Activated T-helper 17 cell treated with anti-CD3 and anti-CD28 coated beads, Interleukin-2, amount 50 U/mL, for 72 hours (primary cell): Measurements from ENCODE around the gene KRT79. TPM values are rescaled to one million over a fixed set of nuclear protein-coding genes. Genes with fewer than 3 reads are reported as not detected.
"Not testable (repeated sequence)": the region's sequence is repeated elsewhere in the genome, so short reads cannot be mapped to it uniquely, and the experiment has no call there.

Experiments
- ATAC-seq: fragments of 150-1000 bp; cut with Tn5 transposase; replicated peaks from 2 replicates; pipeline ENCODE4 v1.10.0; 2021; ENCODE audit warnings: mild to moderate bottlenecking, moderate library complexity
- H3K27ac Mint-ChIP-seq: one replicate; pipeline ENCODE4 v1.8.0; 2022; ENCODE audit warnings: mixed read lengths
- H3K27me3 Mint-ChIP-seq: one replicate; pipeline ENCODE4 v1.8.0; 2022; ENCODE audit warnings: mixed read lengths
- H3K36me3 Mint-ChIP-seq: one replicate; pipeline ENCODE4 v1.8.0; 2022; ENCODE audit warnings: low read depth, mild to moderate bottlenecking, mixed read lengths
- H3K4me1 Mint-ChIP-seq: one replicate; pipeline ENCODE4 v1.8.0; 2022; ENCODE audit warnings: mixed read lengths
- H3K4me3 Mint-ChIP-seq: one replicate; pipeline ENCODE4 v1.8.0; 2022; ENCODE audit warnings: mild to moderate bottlenecking, mixed read lengths
- H3K9me3 Mint-ChIP-seq: one replicate; pipeline ENCODE4 v1.8.0; 2022; ENCODE audit warnings: mixed read lengths
- total RNA-seq, 2 donors: library from RNA; stranded (reverse); gene quantifications; one replicate each; pipeline ENCODE4 v1.2.3, GENCODE V29; 2022

The KRT79 gene
- total RNA-seq, 2 donors from 2014 or later: 0.82 TPM; not detected in 1

DNA sequence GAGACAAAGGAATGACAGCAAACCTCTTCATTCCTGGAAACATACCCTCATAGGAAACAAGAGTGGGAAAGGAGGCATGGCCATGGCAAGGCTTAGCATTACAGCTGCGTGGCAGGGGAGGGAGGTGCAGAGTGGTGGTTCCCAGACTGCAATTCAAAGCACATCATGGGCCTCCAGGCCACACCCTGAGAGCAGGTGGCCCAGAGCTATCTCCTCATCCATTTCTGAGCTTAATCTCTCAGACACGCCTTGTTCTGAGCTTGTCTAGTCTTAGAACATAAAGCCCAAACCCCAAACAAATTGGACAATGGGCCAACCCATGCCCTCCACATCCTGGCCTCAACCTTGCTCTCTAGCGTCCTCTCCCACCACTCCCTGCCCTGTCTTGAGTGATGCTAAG lies 32.3 kb downstream of the KRT79 start:
- no peak for ATAC-seq
- Mint-ChIP-seq H3K4me1 (no peaks in the 10 kb centered on the region), H3K27ac (no peak overlapping the region), H3K9me3 (no peaks in the 10 kb centered on the region), H3K4me3 (no peak overlapping the region), H3K27me3 (peaks cover 3% of the 10 kb centered on the region), H3K36me3 (no peaks in the 10 kb centered on the region)

DNA sequence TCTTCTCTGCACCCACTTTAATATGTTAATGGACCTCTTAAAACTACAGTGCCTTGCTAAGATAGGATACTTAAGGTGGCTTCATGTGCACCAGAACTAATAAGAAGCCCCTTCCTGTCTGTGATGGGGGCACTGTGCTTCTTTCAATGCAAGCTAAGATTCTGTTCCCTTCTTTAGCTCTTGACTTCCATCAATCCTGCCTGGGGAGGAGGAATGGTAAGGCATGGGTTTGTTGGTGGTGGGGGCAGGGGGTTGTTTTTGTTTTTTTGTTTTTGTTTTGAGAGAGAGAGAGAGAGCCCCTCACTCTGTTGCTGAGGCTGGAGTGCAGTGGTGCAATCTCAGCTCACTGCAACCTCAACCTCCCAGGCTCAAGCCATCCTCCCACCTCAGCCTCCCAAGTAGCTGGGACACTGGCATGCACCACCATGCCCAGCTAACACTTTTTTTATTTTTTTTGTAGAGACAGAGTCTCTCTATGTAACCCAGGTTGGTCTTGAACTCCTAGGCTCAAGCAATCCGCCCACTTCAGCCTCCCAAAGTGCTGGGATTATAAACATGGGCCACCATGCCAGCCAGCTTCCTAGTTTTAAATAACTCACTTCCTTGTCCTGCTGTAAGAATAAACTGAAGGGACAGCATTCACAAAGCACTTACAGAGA lies 33.7 kb downstream of the KRT79 start:
- Mint-ChIP-seq H3K27ac (no peak overlapping the region), H3K9me3 (no peaks in the 10 kb centered on the region), H3K36me3 (no peaks in the 10 kb centered on the region), H3K4me1 (no peaks in the 10 kb centered on the region), H3K4me3 (no peak overlapping the region), H3K27me3 (peaks cover 3% of the 10 kb centered on the region)
- no peak for ATAC-seq

DNA sequence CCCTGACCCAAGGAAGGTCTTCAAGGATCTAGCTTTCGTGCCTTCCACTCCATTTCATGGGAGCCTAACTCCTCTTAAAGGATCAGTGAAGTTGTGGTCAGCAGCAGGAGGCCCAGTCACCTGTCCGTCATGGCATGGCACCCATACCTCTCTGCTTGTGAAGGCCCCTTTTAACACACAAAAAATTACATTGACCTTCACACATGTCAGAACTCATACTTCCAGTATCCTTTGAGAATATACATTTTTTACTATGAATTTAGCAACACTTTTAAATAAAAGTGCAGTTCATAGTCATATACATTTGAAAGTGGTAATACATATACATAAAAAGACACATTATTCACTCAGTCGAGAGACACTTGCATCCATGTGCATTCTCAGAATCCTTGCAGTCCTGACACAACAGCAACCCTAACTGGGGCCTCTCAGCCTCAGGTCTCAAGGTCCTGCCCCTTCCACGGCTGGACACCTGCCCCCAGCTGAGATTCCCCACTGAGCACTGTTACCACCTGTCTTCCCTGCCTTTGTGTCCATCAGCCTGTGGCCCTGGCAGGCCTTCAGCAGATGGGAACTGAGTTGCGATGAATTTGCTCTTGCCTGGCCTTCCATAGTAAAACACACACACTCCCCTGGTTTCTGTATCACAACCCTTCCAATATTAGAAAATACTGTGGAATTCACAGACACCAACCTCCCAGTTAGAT lies 34.5 kb downstream of the KRT79 start:
- Mint-ChIP-seq H3K4me3 (no peak overlapping the region), H3K27ac (no peak overlapping the region), H3K9me3 (no peaks in the 10 kb centered on the region), H3K4me1 (no peaks in the 10 kb centered on the region), H3K36me3 (no peaks in the 10 kb centered on the region), H3K27me3 (peaks cover 3% of the 10 kb centered on the region)
- no peak for ATAC-seq

DNA sequence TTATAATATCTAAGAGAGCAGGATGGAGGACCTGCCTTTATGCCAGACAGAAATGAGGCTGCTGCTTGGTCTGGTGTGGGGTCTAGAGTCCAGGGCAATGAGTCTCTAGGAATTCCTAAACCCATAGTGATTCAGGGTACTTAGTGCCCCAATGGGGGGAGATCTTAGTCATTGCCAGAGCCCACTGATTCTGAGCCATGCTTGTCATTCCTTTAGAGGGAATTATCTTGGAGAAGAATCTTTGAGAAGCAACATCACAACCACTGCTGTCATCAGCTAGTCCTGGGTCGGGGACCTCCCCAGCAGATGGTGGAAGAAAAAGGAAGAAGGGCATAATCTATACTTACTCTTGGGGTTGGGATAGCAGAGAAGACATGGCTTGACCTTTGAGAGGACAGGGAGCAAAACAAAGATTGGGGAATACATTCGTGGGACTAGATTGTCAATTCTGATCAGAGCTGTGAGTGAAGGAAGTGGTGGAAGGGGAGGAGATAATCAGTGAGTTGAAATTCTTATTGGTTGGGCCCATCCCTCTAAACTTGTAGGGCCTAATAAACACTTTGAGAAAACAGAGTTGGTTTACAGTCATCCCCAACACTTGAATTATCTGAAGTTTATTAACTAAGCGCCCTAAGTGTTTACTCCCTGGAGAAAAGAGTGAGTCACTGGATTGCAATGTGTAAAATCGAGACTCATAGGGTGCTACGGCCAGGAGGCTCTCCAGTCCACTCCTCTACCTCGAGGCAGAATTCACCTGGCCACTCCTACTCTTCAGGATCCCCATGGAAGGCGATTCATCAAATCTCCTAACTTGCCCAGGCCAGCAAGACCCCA lies 35.2 kb downstream of the KRT79 start:
- Mint-ChIP-seq H3K27ac (no peak overlapping the region), H3K9me3 (no peaks in the 10 kb centered on the region), H3K27me3 (peaks cover 3% of the 10 kb centered on the region), H3K4me3 (no peak overlapping the region), H3K36me3 (no peaks in the 10 kb centered on the region), H3K4me1 (no peaks in the 10 kb centered on the region)
- ATAC-seq: no peak

DNA sequence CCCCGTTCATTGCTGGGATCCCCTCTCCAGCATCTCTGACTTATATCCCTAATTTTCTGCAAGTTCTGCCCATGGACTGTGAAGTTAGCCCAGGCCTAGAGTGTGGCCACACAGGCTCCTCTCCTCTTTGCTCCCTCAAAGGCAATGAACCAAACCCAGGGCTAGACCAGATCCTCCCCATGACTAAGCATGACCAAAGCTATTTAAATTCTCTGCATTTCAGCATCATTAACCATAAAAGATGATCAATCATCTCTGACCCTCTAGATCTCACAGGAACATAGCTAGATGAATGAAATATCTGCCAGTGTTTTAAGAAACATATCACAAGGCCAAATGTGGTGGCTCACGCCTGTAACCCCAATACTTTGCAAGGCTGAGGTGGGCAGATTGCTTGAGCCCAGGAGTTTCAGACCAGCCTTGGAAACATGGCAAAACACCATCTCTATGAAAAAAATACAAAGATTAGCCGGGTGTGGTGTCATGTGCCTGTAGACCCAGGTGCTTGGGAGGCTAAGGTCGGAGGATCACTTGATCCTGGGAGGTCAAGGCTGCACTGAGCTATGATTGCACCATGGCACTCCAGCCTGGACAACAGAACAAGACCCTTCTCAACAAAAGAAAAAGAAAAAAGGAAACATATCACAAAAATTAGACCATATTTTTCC lies 36.0 kb downstream of the KRT79 start:
- Mint-ChIP-seq H3K36me3 (no peaks in the 10 kb centered on the region), H3K4me3 (no peak overlapping the region), H3K27ac (no peak overlapping the region), H3K4me1 (no peaks in the 10 kb centered on the region), H3K9me3 (no peaks in the 10 kb centered on the region), H3K27me3 (peaks cover 3% of the 10 kb centered on the region)
- ATAC-seq: no peak

DNA sequence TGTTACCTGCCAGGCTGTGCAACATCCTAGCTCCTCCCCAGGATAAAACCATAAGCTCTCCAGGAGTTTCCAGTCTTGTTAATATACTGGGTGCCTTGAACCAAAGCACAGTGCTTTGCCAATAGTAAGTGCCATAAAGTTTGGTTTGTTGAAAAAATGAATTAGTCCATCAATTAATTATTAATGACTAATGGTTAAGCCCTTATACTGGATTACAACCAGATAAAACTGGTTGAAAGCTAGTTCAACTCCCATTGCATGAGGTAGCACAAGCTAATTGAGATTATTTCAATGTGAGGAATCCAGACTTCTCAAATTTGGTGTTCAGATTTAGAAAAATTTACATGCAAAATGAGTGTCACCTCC lies 36.6 kb downstream of the KRT79 start:
- Mint-ChIP-seq H3K4me1 (no peaks in the 10 kb centered on the region), H3K36me3 (no peaks in the 10 kb centered on the region), H3K9me3 (no peaks in the 10 kb centered on the region), H3K27me3 (peaks cover 3% of the 10 kb centered on the region), H3K27ac (no peak overlapping the region), H3K4me3 (no peak overlapping the region)
- no peak for ATAC-seq

DNA sequence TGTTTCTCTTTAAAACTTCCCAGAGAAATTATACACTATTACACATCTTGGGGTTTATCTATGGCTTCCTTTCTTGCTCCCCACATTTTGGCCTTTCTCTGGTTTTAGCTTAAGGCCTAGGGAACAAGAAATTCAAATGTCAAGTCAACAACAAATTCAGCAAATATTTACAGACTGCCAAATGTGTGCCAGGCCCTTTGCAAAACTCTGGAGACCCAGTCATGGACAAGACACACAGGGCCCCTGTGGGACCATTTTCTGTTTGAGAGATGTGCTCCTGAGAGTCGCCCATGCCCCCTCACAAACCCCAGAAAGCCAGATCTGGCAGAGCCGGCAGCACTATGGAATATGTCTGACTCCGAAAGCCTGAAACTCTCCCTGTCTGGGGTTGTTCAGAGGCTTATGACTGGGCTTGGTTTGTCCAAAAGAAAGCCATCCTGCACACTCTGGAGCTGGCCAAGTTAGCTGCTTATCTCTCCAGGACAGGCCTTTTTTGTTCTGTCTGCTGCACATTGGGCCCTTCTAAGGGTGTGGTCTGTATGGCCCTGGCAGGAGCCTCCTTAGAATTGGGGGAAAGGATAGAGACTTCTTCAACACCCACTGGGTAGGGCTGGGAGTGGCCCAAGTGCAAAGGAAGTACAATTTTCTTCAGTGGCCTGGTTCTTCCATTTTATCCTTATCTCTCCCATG lies 37.1 kb downstream of the KRT79 start:
- Mint-ChIP-seq H3K9me3 (no peaks in the 10 kb centered on the region), H3K27ac (no peak overlapping the region), H3K4me3 (no peak overlapping the region), H3K27me3 (peaks cover 3% of the 10 kb centered on the region), H3K4me1 (no peaks in the 10 kb centered on the region), H3K36me3 (no peaks in the 10 kb centered on the region)
- no peak for ATAC-seq

DNA sequence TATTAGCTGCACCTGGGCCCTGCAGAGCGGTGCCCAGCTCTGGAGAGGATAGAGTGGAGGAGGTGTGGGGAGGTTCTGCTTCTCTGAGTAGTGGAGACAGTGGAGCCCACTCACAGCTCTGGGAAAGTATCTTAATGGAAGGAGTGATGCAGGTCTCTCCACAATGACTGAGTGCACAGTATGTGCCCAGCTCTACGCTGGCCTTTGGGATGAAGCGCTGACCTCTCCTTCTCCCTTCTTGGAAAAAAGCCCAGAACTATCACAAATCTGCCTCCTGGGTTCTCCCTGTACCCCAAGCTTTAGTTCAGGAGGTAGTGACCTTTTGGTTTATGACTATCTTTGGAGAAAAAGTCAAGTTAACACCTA lies 37.7 kb downstream of the KRT79 start:
- ATAC-seq: no peak
- Mint-ChIP-seq H3K4me3 (no peak overlapping the region), H3K27me3 (peaks cover 7% of the 10 kb centered on the region), H3K9me3 (no peaks in the 10 kb centered on the region), H3K4me1 (no peaks in the 10 kb centered on the region), H3K27ac (no peak overlapping the region), H3K36me3 (no peaks in the 10 kb centered on the region)

DNA sequence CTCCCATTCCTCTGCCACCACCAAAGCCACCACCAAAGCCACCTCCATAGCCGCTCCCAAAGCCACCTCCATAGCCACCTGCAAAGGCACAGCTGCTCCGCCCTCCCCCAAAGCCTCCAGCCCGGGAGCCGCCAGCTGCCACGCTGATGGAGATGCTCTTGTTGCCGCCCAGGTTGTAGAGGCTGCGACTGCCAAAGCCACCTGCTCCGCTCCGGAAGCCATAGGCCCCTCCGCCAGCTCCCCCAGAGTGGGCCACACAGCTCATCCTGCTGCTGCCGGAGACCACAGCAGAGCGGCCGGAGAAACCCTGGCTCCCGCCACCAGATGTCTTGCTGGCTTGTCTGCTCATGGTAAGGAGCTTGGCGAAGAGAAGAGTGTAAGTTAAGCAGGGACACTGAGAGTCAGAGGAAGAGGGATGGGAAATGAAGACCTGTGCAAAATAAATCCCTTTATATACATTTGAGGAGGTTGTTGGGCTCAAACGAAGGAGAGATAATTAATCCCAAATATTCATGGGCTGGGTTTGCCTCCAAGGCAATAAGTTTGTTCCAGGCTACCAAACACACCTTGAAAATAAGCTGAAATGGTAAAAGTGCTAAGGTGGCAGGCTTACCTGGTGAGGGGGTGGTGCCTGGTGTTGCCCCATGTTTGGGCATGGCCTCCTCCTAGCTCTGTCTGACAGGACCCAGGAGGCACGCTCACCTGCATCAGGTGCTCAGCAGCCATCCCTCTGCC lies 38.2 kb downstream of the KRT79 start, which contains the start of gene KRT3:
TSS of gene KRT3 (minus strand) at position 424 of the 735 bp plus-strand sequence. CDS start at position 349, 75 bp downstream.
- H3K4me1 Mint-ChIP-seq: no peaks in the 10 kb centered on the region
- no peaks in the 10 kb centered on the region for H3K9me3 Mint-ChIP-seq
- no peak for ATAC-seq
- H3K4me3 Mint-ChIP-seq: no peak within 1 kb of the TSS
- no peaks in the 10 kb centered on the region for H3K36me3 Mint-ChIP-seq
- H3K27me3 Mint-ChIP-seq: peaks cover 8% of the 10 kb centered on the region
- no peak within 1 kb of the TSS for H3K27ac Mint-ChIP-seq

DNA sequence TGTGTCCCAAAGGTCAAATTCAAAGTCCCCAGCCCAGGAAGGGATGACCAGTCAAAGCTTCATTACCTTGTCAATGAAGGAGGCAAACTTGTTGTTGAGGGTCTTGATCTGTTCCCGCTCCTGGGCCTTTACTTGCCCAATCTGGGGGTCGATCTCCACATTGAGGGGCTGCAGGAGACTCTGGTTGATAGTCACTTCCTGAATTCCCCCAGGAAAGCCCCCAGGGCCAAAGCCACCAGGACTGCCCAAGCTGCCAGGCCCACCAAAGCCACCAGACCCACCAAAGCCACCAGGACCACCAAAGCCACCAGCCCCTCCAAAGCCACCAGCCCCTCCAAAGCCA lies 38.8 kb downstream of the KRT79 start:
- H3K27me3 Mint-ChIP-seq: peaks cover 13% of the 10 kb centered on the region
- not testable (repeated sequence) for H3K36me3 Mint-ChIP-seq, H3K4me1 Mint-ChIP-seq, H3K27ac Mint-ChIP-seq, ATAC-seq, H3K4me3 Mint-ChIP-seq, H3K9me3 Mint-ChIP-seq

DNA sequence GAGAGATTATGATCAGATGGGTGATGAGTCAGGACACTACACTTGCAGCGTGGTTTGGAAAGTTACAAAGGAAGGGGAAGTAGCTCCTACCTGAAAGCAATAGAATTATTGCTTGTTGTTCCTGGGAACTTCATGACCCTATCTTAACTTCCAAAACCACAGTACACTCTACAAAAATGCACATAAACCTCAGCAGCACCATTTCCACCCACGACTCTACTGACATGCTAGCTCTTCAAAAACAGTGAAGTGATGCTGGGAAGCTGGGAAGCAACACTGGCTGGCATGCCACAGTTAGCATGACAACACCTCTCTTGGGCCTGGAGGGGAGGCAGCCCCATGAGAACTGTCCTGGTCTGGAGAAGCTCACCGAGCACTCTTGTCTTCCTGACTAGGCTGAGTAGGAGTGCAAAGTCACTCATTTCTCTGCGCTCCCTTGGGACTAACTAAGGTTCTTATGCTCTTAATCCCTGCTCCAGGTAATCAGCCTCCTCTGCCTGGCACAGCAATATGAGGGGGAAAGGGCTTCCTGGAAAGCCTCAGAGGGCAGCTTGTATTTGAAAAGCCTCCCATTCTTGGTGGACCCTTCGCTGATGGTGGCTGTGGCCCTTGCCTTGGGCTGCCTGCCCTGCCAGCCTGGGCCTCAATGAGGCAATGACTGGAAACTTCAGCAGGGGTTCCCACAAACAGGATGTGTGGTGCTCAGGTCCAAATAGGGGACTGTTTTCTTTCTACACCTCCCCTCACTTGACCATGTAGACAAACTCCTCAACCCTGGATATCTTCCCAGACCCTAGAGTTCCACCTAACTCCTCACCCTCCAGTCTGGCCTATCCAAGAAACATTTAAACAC lies 39.4 kb downstream of the KRT79 start:
- H3K27me3 Mint-ChIP-seq: peaks cover 14% of the 10 kb centered on the region
- no peaks in the 10 kb centered on the region for H3K4me1 Mint-ChIP-seq
- no peak for ATAC-seq
- H3K9me3 Mint-ChIP-seq: no peaks in the 10 kb centered on the region
- H3K27ac Mint-ChIP-seq: no peak overlapping the region
- H3K36me3 Mint-ChIP-seq: no peaks in the 10 kb centered on the region
- H3K4me3 Mint-ChIP-seq: no peak overlapping the region

DNA sequence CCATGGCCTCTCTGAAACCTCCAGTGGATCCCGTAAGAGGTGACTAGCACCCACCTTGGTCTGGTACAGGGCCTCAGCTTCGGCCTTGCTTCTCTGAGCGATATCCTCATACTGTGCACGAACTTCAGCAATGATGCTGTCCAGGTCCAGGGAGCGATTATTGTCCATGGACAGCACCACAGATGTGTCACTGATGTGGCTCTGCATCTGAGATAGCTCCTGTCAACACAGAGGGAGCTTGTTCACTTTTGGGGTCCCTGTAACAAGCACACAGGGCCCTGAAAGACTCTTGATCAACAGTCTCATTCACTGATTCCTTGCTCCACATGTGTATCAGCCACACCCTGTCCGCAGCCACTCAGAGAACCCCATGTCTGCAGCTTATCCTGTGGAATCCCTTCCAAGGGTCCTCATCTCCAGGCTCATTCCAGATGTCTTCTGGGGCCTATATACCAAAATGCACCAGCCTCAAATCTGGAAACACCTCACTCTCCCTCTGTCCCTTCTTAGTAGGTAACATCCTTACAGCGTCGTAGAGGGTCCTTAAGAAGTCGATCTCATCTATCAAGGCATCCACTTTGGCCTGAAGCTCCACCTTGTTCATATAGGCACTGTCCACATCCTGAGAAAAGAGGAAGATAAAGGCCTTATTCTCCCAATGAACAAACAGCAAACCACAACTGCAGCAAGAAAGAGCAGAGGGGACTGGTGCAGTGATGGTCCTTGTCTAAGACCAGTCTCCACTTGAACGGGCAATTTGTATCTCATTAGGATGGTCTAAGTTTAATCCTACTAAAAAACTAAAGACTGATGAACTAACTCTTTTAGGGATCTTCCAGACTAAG lies 41.7 kb downstream of the KRT79 start:
- no peak overlapping the region for H3K4me3 Mint-ChIP-seq
- H3K27ac Mint-ChIP-seq: no peak overlapping the region
- peak; percentile 18 for ATAC-seq
- peaks cover 32% of the 10 kb centered on the region for H3K27me3 Mint-ChIP-seq
- H3K36me3 Mint-ChIP-seq: no peaks in the 10 kb centered on the region
- H3K9me3 Mint-ChIP-seq: no peaks in the 10 kb centered on the region
- H3K4me1 Mint-ChIP-seq: no peaks in the 10 kb centered on the region
